HG03520 (cell line): Measurements from ENCODE around the gene GDF9.

ENCODE experiments used
- ATAC-seq: cut with Tn5 transposase; IDR thresholded peaks from one replicate; pipeline ENCODE4 v1.9.1; 2021; ENCODE audit warnings: mild to moderate bottlenecking, moderate library complexity; ENCODE audit not compliant: unreplicated experiment

GDF9 gene

GRCh38 chr5:132839426-132840301, 26.6 kb downstream of the GDF9 start:
- ATAC-seq: no peak

DNA sequence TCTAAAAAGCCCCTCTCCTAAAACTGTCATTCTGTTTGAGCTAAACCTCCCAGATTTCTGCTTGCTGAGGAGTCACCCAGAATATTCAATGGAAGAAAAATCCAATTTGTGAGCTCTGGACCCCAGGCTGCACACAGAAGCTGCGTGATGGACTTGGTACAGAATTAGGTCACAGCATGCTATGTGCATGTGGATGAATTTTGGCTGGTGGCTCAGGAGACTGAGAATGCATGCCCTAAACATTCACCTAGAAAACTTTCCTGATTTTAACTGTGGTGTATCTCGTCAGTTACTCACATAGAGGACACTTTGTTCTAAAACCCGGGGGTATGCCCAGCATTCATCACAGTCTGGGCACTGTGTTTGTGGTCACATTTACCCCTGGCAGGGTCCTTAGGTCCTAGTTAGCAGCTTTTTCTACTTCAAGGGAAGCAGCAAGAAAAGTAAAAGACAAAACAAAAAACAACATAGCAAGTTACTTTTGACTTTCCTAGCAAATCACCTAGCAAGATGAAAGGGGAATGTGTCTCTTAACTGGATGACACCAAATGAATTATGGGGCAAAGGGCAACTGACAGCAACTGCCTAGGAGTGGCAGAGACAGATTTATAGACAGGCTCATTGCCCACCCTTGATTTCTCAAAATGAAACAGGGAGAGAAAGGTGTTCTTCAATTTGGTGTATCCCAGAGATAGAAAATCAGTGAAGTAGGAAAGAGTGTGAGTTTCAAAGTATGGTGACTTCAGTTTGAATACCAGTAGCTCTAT, 27.6 kb downstream of the GDF9 start:
- ATAC-seq: no peak

GRCh38 chr5:132837868-132838267, 28.4 kb downstream of the GDF9 start:
- no peak for ATAC-seq

DNA sequence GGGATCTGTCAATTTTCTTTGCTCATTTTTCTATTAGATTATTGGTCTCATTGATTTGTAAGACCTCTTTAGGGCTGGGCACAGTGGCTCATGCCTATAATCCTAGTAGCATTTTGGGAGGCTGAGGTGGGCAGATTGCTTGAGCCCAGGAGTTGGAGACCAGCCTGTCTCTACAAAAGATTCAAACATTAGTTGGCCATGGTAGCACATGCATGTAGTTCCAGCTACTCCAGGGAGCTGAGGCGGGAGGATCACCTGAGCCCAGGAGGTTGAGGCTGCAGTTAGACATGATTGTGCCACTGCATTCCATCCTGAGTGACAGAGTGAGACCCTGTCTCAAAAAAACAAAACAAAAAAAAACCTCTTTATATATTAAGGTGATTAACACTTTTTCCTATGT, 29.4 kb downstream of the GDF9 start:
- no peak for ATAC-seq

GRCh38 chr5:132834057-132834456, 32.2 kb downstream of the GDF9 start:
- ATAC-seq: no peak

DNA sequence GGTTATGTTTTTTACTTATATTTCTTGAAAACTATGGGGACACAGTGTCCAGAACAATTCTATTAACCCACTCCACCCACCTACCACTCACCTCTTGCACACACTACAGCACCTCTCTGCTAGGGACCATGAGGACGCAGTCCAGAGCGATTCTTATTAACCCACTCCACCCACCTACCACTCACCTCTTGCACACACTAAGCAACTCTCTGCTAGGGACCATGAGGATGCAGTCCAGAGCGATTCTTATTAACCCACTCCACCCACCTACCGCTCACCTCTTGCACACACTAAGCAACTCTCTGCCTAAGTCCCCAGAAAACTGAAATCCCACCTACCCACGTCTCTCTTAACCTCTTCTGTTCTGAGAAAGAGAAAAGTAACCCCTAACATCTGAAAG, 33.7 kb downstream of the GDF9 start:
- no peak for ATAC-seq

GRCh38 chr5:132831095-132831860, 35.0 kb downstream of the GDF9 start:
- no peak for ATAC-seq

GRCh38 chr5:132830436-132831094, 35.7 kb downstream of the GDF9 start, which contains the start of gene SHROOM1:
TSS of gene SHROOM1 (minus strand) at chr5:132830647. CDS start at chr5:132826140, 4,507 bp downstream.
- ATAC-seq: peak; percentile 60

- ATAC-seq: peak; percentile 69
These were observed 36.4 kb downstream of the GDF9 start for GRCh38 chr5:132829742-132830435.

DNA sequence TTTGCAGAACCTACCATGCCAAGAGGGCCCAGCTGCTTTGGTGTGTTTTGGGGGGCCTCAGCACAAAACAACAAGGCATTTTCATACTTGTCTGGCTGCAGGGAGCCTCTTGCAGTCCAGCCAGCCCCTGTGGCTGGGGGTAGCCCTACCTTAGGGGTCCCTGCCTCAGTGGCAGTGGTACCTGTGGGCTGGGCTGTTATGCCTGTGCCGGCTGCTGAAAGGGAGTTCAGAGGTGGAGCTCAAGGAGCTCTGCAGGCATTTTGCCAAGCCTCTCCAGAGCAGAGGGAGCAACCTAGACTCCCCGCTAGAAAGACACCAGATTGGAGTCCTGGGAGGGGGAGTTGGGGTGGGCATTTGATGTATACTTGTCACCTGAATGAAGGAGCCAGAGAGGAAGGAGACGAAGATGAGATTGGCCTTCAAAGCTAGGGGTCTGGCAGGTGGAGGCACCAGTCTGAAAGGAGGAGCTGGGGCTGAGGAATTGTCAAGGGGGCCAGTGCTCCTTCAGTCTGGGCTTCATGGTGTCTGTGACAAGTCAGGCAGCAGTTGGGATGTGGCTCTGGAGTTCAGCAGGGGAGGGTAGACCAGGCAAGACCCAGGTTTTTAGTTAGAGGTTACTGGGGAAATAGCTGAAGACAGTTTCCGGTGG, 37.3 kb downstream of the GDF9 start:
- no peak for ATAC-seq

DNA sequence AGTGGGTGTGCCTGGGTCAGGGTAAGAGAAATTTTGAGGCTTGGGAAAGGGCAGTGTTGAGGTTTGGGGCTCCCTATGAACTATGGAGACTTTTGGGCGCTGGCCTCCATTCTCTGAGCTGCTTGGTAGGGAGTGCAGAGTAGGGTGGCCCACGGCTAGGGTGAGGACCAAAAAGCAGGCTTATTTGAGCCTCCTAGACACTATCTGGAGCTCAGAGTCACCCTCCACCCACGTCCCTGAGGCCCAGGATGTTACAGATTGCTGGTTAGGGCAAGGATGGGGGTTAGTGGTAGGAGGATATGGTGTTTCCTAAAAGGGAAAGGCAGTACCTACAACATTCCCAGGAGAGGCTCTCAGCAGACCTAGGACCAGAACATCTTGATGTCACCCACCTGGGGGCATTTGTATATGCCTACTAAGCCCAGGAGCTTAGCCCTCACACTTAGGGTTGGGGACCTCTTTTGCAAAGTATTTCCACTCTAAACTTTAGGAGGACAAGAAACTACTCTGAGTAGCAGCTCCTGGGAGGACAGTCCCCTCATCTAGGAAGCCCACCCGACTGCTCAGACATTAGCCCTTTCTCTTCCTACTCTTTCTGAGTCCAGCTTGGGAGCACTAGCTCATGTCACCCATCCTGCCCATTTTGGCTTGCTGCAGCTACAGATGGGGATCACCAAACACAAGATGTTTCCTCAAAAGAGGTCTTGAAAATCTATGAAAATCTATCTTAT, 38.2 kb downstream of the GDF9 start:
- no peak for ATAC-seq

DNA sequence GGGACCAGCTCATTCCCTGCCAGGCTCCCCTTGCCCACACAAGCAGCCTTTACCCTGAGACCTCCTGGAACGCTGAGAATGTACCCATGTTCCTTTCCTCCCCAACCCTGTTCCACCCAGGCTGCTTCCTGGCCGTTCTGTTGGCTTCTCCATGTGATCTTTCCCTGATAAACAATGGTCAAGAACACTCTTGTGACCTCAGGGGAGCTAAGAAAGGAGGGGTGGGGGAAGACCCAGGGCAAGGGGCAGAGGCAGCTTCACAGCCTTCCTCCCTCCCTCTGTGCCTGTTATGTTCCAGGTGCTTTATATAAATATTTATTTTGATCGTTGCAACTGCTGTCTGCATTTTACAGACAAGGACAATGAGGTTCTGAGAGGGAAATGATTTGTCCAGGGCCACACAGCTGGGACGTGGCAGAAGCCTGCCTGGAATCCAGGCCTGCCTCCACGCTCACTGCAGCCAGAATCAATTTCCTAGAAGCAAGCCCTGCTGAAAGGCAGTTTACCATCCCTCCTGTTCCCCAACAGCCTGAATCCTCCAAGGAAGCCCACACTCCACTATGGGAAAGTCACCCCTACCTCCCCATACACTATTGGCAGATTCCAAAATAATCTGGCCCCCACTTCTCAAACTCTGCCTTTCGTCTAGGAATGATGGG, 39.7 kb downstream of the GDF9 start:
- ATAC-seq: no peak

DNA sequence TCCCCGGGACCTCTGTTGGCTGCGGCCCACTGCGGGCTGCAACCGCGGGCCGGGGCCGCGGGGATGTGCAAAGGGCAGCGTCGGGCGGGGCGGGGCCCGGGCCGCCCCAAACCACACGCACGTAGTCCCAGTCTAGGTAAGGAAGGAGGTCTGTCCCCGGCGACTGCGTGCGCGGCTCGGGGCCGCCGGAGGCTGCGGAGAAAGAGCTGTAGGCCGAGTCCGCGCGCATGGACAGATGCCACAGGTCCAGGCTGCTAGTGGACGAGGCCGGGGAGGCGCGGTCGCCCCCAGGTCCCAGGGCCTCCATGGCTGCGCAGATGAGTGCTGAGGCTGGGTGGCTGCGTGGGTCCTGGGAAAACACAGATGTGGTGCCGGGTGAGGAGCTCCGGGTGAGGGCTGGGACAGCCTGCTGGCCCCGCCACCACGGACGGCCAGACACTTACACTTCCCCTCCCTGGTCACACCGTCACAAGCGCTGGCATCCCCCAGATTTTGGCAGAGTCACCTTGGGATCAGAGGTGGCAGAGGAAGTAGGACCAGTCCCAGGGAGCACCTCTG, 40.4 kb downstream of the GDF9 start:
- ATAC-seq: no peak

DNA sequence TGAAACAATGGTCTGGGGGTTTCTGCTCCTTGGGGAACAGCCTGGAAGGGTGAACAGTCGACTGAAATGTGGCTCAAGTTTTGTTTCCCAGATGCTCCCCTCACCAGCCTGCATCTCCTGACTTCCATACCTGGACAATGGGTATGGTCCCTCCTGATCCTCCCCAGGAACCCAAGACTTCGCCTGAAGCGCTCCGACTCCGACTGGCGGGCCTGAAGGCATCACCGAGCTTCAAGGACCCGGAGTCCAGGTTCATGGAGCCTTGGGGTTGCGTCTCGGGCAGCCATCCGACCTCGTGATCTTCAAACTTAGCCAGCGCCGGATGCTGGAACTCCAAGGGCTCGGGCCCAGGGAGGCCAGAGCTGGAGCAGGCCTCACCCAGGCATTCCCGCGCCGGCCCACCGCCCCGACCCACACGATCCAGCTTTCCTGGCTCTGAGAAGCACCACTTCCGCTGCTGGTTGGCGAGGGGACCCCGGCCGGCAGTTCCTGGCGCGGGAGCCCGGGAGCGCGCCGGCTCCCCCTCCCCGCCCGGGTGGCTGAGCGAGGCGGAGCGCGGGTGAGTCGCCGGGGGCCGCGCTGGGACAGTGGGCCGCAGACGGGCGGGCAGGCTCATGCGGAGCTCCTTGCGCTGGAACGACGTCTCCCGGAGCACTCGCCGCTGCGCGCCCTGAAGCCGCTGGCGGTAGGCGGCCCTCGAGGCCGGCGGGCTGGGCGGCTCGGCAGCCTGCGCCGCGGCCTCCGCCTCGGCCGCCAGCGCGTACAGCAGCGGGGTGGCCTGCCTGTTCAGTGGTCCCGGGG, 41.0 kb downstream of the GDF9 start:
- ATAC-seq: no peak

GRCh38 chr5:132824426-132824825, 41.8 kb downstream of the GDF9 start:
- no peak for ATAC-seq

DNA sequence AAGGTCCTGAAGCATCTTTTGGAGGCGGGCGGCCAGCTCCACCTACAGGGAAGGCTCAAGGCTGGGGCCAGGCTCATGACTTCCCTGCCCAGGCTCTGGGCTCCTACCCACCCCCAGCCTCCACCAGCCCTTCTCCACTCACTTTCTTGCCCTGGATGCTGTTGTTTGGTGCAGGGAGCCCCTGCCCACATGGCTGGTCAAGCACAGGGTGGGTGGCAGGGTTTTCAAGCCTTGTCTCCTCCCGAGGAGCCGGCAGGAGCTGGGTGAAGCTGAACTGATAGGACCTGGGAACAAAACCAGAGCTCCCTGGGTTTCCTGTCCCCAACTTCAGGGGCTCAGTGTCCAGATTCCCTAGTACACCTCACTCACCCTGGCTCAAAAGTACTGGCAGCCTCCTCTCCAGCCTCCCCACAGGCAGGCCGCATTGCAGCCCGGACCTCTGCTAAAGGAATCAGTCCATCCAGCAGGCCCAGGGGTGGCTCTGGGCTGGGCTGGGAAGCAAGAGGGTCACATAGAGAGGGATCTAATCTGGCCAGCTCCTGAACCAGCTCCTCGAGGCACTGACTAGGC, 42.7 kb downstream of the GDF9 start:
- ATAC-seq: no peak
